GM12865 (cell line): ENCODE measurements around the gene FRZB.

Experiments used
- DNase-seq: peaks from one replicate; pipeline ENCODE4 v3.0.0; 2010; ENCODE audit warnings: low read depth
- H3K4me3 ChIP-seq: 2 replicates; pipeline ENCODE4 v1.5.1; 2011; ENCODE audit warnings: mild to moderate bottlenecking, low read depth, low read length, control low read depth
- CTCF ChIP-seq: IDR thresholded peaks from 2 replicates; pipeline ENCODE4 v1.5.1; 2011; ENCODE audit warnings: low read length, control low read depth, low read depth, inconsistent platforms; ENCODE audit not compliant: insufficient read depth; ENCODE audit errors: missing control alignments

FRZB gene

GRCh38 chr2:182870227-182870626 lies 3.8 kb upstream of the FRZB start:
- no peak overlapping the region for H3K4me3 ChIP-seq
- peak; percentile 38 for TF ChIP-seq CTCF
- DNase-seq: peak; percentile 42

- no peak for TF ChIP-seq CTCF
- DNase-seq: peak; percentile 19
- no peak overlapping the region for H3K4me3 ChIP-seq
These were observed 1.8 kb upstream of the FRZB start for GRCh38 chr2:182868054-182868796.

DNA sequence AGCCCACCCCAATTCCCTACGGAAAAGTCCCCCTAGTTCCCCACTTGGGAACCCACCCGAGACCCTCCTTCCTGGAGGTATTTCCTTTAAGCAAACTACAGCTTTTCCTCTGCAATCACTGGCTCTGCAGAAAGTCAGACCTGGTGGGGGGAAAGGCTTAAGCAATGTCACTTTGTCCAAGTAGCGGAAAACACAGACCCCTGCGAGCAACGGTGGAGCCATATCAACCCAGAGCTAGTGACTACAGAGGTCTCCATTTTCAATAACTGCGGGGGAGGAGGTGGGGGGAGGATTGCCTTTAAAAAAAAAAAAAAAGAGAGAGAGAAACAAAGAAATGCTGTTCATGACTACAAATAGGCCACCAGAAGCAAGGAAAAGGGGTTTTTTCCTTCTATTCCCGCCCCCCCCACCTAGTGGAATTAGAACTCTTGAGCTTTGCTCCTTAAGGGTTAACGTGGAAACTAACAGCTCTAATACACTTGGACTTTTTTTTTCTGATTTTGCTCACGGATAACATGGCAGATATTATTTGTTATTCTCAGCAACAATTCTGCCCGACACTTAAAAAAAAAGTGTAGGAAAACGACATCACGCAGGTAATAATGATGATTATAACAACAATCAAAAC lies 1.1 kb upstream of the FRZB start:
- no peak overlapping the region; the same call in 1 of the 2 replicates for H3K4me3 ChIP-seq
- DNase-seq: no peak
- TF ChIP-seq CTCF: no peak

DNA sequence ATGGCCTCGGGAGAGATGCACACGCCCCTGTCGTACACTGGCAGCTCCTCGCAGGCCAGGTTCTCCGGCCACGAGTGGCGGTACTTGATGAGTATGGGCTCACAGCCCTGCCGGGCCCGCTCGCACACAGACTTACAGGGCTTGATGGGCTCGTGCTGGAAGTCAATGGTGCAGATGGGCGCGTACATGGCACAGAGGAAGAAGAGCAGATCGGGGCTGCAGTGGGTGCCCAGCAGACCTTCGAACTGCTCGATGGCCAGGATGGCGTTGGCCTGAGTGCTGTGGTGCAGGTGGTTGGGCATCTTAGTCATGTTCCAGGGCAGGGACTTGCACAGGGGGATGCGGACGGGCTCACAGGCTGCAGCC lies 359 bp downstream of the FRZB start:
- H3K4me3 ChIP-seq: no peak overlapping the region
- DNase-seq: no peak
- TF ChIP-seq CTCF: no peak

DNA sequence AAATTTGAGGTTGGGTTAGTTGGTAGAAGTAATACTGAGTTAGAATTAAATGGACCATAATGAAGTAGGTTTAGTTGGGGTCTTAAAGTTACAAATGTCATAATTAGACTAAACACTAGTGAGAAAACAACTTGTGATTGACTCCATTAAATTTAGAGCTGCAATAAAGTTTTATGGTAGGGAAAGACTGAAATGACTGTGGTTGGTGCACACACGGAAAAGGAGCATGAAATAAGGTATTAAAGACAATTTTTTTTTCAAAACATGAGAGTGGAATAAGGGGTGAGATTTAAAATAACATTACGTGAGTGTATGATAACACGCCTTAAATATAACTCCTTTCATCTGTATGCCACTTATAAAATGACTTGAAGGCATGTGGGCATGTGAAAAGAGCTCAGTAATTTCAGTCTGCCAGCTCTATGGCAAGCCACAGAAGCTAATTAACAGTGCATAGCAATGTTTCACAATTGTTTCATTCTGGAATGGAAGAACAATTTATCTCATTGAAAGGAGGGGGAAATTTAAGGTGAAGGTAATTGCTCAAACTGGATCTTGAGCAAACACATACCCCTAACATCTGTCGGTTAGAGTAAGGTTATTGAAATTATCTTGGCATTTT lies 1.4 kb downstream of the FRZB start:
- H3K4me3 ChIP-seq: no peak overlapping the region
- no peak for TF ChIP-seq CTCF
- no peak for DNase-seq

GRCh38 chr2:182863642-182864041 lies 2.8 kb downstream of the FRZB start:
- DNase-seq: no peak
- no peak overlapping the region for H3K4me3 ChIP-seq
- no peak for TF ChIP-seq CTCF
